Parathyroid adenoma (tissue), 2 donors: ENCODE measurements around the gene M1AP.

ENCODE experiments used
- H2AFZ ChIP-seq: fragments of 300-600 bp; sonication (generic); one replicate; pipeline ENCODE4 v1.7.0; 2017; ENCODE audit warnings: antibody characterized with exemption, mild to moderate bottlenecking
- H3K27ac ChIP-seq: fragments of 300-600 bp; sonication (generic); one replicate; pipeline ENCODE4 v1.7.0; 2017
- H3K27me3 ChIP-seq: fragments of 300-600 bp; sonication (generic); one replicate; pipeline ENCODE4 v1.7.0; 2017; ENCODE audit warnings: low read length; ENCODE audit not compliant: control insufficient read depth, insufficient read depth
- H3K36me3 ChIP-seq: fragments of 300-600 bp; sonication (generic); one replicate; pipeline ENCODE4 v1.7.0; 2017; ENCODE audit warnings: low read length; ENCODE audit not compliant: control insufficient read depth, insufficient read depth
- H3K4me1 ChIP-seq: fragments of 300-600 bp; sonication (generic); one replicate; pipeline ENCODE4 v1.7.0; 2017; ENCODE audit warnings: control low read depth
- H3K4me2 ChIP-seq: fragments of 300-600 bp; sonication (generic); one replicate; pipeline ENCODE4 v1.7.0; 2017; ENCODE audit warnings: low read length
- H3K4me3 ChIP-seq: fragments of 300-600 bp; sonication (generic); one replicate; pipeline ENCODE4 v1.7.0; 2017; ENCODE audit warnings: low read depth, low read length
- H3K79me2 ChIP-seq: fragments of 300-600 bp; sonication (generic); one replicate; pipeline ENCODE4 v1.7.0; 2017; ENCODE audit warnings: control low read depth
- H3K9ac ChIP-seq: fragments of 300-600 bp; sonication (generic); one replicate; pipeline ENCODE4 v1.7.0; 2017; ENCODE audit warnings: mild to moderate bottlenecking
- H3K9me3 ChIP-seq: fragments of 300-600 bp; sonication (generic); one replicate; pipeline ENCODE4 v1.7.0; 2017; ENCODE audit warnings: low read length; ENCODE audit not compliant: control insufficient read depth
- CTCF ChIP-seq: fragments of 300-600 bp; sonication (generic); IDR thresholded peaks from one replicate; pipeline ENCODE4 v1.7.0; 2017; ENCODE audit warnings: antibody characterized with exemption, mild to moderate bottlenecking
- donor health status: primary hyperparathyroidism.

The M1AP gene

GRCh38 chr2:74653589-74653984, 5.5 kb upstream of the M1AP start:
- H3K4me2 ChIP-seq = peak overlapping the region; percentile 86
- H3K4me1 ChIP-seq = no peaks in the 10 kb centered on the region
- H3K9me3 ChIP-seq = no peaks in the 10 kb centered on the region
- H3K9ac ChIP-seq = no peak overlapping the region
- peak overlapping the region; percentile 68 for H2AFZ ChIP-seq
- peak overlapping the region; percentile 65 for H3K4me3 ChIP-seq
- H3K27me3 ChIP-seq = no peaks in the 10 kb centered on the region
- H3K36me3 ChIP-seq = no peaks in the 10 kb centered on the region
- no peak for TF ChIP-seq CTCF
- peaks cover 2% of the 10 kb centered on the region for H3K79me2 ChIP-seq
- no peak overlapping the region for H3K27ac ChIP-seq

GRCh38 chr2:74646834-74647482, 1.2 kb downstream of the M1AP start:
- Histone ChIP-seq H3K36me3 (no peaks in the 10 kb centered on the region), H3K79me2 (no peaks in the 10 kb centered on the region), H3K27me3 (no peaks in the 10 kb centered on the region), H3K4me2 (no peak overlapping the region), H2AFZ (no peak overlapping the region), H3K27ac (no peak overlapping the region), H3K9ac (no peak overlapping the region), H3K4me1 (no peaks in the 10 kb centered on the region), H3K9me3 (no peaks in the 10 kb centered on the region), H3K4me3 (no peak overlapping the region)
- TF ChIP-seq CTCF = no peak

- H3K4me3 ChIP-seq = no peak overlapping the region
- no peaks in the 10 kb centered on the region for H3K4me1 ChIP-seq
- H3K27me3 ChIP-seq = no peaks in the 10 kb centered on the region
- no peak overlapping the region for H3K27ac ChIP-seq
- H3K36me3 ChIP-seq = no peaks in the 10 kb centered on the region
- no peak overlapping the region for H2AFZ ChIP-seq
- H3K9ac ChIP-seq = no peak overlapping the region
- H3K9me3 ChIP-seq = no peaks in the 10 kb centered on the region
- TF ChIP-seq CTCF = no peak
- no peak overlapping the region for H3K4me2 ChIP-seq
- H3K79me2 ChIP-seq = no peaks in the 10 kb centered on the region
These were observed 1.9 kb downstream of the M1AP start for GRCh38 chr2:74646201-74646600.

GRCh38 chr2:74645344-74645743, 2.8 kb downstream of the M1AP start:
- Histone ChIP-seq H3K4me1 (no peaks in the 10 kb centered on the region), H3K9ac (no peak overlapping the region), H3K79me2 (no peaks in the 10 kb centered on the region), H3K27me3 (no peaks in the 10 kb centered on the region), H3K27ac (no peak overlapping the region), H3K4me3 (no peak overlapping the region), H3K9me3 (no peaks in the 10 kb centered on the region), H2AFZ (no peak overlapping the region), H3K36me3 (no peaks in the 10 kb centered on the region), H3K4me2 (no peak overlapping the region)
- no peak for TF ChIP-seq CTCF

GRCh38 chr2:74639550-74639949, 8.6 kb downstream of the M1AP start:
- Histone ChIP-seq H3K9me3 (no peaks in the 10 kb centered on the region), H3K27ac (no peak overlapping the region), H3K36me3 (no peaks in the 10 kb centered on the region), H3K4me3 (no peak overlapping the region), H3K4me1 (no peaks in the 10 kb centered on the region), H3K79me2 (no peaks in the 10 kb centered on the region), H3K27me3 (no peaks in the 10 kb centered on the region), H2AFZ (no peak overlapping the region), H3K9ac (no peak overlapping the region), H3K4me2 (no peak overlapping the region)
- no peak for TF ChIP-seq CTCF
